ENCODE data around the gene C12orf56.
"Not testable (repeated sequence)": the region's sequence is repeated elsewhere in the genome, so short reads cannot be mapped to it uniquely, and the experiment has no call there.

The C12orf56 gene

GRCh38 chr12:64296301-64296700 is 94.3 kb downstream of the C12orf56 start:
- no peak for DNase-seq

- no peak for DNase-seq
Measured at GRCh38 chr12:64293654-64294364, 96.7 kb downstream of the C12orf56 start.

DNA sequence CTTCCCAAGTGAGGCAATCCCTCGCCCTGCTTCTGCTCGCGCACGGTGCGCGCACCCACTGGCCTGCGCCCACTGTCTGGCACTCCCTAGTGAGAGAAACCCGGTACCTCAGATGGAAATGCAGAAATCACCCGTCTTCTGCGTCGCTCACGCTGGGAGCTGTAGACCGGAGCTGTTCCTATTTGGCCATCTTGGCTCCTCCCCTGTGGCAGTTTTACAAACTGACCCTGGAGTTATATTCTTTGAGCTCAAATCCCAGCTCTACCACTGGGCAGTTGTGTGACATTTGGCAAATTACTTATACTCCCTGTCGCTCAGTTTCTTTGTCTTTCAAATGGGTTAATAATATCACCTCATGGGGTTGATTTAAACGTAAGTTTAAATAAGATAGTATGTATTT is 97.4 kb downstream of the C12orf56 start:
- DNase-seq: not testable (repeated sequence)

- DNase-seq: no peak
Measured at GRCh38 chr12:64286521-64286920, 104.0 kb downstream of the C12orf56 start.

DNA sequence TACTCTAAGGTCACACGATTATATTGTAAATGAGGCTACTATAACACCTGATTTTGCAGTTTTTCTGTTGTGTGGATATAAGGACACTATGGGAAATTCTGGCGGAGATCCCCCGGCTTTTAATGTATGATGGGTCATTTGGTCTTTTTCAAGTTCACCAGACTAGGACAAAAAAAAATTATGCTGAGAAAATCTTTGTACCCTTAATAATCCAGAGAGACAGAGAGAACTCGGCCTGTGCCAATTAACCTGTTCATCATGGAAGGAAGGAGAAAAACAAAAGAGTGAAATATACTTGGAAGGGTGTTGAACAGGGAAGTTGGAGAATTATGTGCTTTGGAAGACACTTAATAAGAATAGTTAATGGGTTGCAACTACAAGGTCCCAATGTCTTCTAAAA is 106.3 kb downstream of the C12orf56 start:
- DNase-seq: no peak

DNA sequence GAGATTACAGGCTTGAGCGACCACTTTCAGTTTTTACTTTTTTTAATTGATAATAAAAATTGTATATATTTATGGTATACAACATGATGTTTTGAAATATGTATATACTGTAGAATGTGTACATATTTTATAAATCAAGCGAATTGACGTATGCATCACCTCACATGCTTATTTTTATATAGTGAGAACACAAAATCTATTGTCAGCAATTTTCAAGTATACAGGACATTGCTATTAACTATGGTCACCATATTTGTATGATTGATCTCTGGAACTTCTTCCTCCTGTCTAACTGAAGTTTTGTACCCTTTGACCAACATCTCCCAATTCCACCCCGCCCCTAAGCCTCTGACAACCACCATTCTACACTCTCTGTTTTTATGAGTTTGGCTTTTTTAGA is 112.1 kb downstream of the C12orf56 start:
- DNase-seq: no peak

DNA sequence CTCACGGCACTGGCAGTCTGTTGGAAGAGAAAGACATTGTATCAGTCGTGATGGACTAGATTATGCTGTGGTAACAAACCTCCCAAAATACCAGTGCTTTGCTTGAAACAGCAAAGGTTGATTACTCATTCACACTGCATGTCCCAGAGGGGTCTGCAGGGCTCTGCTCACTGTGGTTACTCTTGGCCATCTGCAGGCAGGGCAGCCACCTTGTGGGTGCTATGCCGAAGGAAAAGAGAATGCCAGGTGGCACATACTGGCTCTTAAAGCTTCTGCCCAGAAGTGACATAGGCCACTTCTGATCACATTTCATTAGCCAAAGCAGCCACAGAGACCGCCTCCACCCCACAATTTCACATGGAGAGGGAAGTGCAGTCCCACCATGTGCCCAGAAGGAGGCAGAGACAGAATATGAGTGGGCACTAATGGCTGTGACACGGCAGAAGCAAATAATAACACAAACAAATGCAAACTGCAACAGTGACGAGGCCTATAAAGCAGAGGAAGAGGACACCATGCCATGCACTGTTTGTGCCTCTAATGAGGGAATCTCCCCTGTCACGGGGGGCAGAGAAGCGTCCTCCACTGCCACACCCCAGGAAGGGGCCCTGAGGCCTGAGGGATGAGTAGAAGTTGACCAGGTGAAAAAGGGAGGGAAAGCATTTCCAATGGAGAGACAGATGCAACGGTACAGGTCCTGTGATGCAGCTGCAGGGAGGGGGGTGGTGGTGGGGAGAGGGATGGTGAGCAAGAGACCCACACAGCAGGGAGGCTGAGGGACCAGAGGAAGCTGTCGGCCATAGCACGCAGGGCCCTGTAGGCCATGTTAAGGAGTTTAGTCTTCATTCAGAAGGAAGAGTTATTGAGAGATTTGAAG is 116.8 kb downstream of the C12orf56 start:
- DNase-seq: no peak

DNA sequence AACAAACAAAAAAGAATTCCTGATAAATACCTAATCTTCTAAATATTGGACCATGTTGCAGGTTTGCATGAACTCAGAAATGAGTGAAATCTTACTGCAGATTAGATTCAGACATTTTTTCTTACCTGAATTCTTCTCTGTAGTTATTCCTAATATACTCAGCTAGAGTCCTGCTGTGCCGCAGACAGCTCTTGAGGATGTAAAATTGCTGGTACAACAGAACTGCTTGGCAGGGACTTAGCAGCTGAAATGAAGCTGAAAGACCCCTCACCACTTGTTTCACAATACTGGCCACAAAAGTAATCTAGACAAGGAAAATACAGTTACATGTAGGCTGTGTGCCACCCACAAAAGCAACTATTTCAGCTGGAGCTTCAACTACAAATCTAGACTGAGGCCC is 120.1 kb downstream of the C12orf56 start:
- DNase-seq: no peak

- DNase-seq: peak; percentile 73
Measured at GRCh38 chr12:64269161-64269560, 121.4 kb downstream of the C12orf56 start.

DNA sequence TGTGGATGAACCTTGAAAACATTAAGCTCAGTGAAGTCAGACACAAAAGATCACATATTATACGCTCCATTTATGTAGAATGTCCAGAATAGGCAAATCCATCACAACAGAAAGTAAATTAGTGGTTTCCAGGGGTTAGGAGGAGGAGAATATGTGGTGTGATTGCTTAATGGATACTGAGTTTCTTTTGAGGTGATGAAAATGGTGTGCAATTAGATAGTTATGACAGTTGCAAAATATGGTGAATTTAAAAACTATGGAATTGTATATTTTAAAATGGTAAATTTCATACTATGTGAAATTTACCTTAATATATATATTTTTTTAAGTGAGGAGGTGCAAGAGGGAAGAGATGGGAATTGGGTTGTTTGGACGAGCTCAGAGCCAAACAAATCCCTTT is 122.1 kb downstream of the C12orf56 start:
- DNase-seq: no peak

DNA sequence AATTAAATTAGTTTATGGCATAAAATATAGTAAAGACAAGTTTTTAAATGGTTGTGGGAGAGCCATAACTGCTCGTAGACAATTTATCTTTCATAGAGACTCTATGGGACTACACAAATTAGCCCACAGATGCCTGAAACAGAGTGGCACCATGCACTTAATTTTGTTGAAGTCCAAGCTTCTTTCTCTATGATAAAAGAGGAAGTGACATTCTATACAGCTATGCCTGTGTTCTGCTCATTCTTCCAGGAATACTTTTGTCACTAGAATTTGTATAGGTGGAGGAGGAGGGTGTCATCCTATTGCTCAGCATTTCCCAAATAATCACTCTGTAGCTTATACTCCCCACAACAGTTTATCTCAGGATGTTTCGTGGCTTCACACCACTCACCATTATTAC is 124.7 kb downstream of the C12orf56 start:
- DNase-seq: no peak

- DNase-seq: no peak
Measured at GRCh38 chr12:64261813-64262212, 128.7 kb downstream of the C12orf56 start.

GRCh38 chr12:64258576-64258975 is 132.0 kb downstream of the C12orf56 start:
- DNase-seq: peak; percentile 30

DNA sequence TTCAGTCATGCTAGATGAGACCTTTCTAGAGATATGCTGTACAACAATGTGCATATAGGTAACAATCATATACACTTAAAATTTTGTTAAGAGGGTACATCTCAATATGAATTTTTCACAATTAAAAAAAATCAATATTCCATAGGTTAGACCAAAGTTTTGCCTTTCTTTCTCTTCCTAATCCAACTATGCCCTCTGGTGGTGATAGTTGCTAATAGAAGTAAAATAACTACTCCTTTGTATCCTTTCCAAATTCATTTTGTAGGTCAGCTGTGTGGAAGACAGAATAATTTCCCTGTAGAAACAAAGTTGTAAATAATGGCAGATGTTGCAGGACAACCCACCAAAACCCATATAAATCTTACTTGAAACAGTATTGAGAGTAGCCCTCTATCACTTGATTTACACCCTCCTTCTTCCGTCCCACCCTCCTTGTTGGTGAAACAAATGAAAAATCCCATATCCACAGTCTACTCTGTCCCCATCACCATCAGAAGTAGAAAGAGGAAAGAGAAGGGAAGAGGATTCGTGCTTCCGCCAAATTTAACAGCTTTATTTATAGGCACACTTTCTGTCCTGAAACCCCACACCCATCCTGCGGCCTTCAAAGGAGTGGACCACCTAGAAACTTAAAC is 134.3 kb downstream of the C12orf56 start:
- DNase-seq: peak; percentile 92

- no peak for DNase-seq
Measured at GRCh38 chr12:64255249-64255648, 135.3 kb downstream of the C12orf56 start.

DNA sequence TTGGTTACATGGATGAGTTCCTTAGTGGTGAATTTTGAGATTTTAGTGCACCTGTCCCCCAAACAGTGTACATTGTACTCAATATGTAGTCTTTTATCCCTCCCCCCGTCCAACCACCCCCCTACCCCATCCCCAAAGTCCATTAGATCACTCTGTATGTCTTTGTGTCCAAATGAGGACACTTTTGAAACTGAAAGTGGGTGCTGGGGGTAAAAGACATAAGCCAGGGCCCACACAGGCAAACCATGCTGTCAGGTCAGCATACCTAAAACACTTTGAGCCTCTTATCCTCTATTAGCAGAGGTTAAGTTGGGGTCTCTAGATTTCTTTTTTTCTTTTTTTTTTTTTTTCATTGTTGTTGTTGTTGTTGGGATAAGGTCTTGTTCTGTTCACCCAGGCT is 137.2 kb downstream of the C12orf56 start:
- DNase-seq: no peak

DNA sequence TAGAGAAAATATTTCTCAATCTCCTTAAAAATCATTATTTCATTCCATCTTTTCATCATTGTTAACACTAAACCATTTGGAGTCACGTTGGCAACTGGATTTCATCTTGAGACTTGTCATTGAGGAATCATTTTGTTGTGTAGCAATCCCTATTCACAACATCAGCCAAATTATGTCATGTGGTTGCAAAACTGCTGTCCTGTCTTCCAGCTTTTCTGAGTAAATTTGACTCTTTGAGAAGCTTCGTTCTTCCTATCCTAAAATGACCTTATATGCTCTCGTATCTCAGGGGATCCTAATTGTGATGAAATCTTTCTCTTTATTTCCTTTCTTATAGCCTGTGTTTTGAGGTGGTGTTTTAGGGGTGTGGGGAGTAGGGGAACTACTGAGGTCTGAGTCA is 137.9 kb downstream of the C12orf56 start:
- DNase-seq: no peak

DNA sequence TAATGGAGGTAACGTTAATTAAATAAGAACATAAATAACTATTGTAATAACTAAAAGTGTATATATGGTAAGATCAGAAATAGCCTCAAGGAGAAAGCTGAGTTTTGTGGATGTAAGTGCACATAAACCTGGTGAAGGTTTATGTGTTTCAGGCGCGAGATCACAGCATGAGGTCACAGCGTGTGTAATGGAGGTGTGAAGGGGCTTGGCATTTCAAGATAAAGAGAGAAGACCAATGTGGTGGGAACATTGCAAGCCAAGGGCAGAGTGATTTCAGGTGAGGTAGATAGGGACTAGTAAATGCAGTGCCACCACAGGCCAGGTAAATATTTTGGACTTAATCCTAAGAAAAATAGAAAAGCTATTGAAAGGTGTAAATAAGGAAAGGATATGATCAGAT is 146.7 kb downstream of the C12orf56 start:
- DNase-seq: no peak

GRCh38 chr12:64240781-64241180 is 149.8 kb downstream of the C12orf56 start:
- DNase-seq: no peak

DNA sequence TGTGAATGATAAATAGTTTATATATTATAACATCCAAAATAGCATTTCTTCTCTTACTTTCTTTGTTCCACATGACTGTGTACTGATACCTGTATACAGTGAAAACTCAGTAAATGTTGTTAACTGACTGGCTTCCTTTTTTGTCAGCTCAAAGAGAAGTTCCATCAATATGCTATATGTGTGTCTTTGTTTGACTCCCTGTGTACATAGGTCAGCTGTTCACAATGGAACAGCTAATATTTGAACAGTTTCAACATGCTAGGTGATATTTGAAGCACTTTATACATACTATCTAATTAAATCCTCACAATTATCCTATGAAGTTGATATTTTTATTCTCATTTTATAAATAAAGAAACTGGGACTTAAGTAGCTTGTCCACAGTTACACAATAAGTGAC is 153.2 kb downstream of the C12orf56 start:
- peak; percentile 41 for DNase-seq

DNA sequence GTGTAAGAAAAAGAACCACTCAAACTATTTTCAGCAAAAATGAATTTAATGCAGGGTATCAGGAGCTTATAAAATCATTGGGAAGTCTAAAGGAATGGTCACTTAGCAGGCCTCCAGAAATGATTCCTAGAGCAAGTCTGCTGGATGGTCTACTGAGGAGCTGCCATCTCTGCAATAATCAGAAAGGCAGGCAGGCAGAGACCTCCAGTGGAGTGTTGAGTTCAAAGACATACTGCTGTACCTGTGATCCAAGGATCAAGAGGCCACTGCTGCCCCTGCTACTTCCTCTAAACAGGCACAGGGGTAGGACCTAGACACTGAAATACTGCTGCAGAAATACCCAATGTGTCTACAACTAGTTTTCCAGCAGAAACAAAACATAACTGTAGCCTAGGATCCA is 154.0 kb downstream of the C12orf56 start:
- DNase-seq: no peak

DNA sequence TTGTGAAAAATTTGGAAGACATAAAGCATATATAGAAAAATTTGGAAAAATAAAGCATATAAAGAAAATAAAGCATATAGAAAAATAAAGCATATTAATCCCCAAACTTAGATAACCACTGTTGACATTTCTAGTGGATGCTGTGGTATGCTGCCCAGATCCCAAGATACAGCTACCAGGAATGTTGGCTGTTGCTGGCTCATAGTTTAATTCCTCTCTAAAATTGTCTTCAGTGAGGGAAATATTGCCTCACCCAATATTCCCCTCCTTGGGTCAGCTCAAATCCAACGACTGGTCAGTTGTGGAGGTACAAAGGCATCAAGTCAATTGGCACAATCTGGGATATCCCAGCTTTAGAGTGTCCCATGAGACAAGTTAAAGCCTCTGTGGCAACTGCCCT is 158.4 kb downstream of the C12orf56 start:
- no peak for DNase-seq

DNA sequence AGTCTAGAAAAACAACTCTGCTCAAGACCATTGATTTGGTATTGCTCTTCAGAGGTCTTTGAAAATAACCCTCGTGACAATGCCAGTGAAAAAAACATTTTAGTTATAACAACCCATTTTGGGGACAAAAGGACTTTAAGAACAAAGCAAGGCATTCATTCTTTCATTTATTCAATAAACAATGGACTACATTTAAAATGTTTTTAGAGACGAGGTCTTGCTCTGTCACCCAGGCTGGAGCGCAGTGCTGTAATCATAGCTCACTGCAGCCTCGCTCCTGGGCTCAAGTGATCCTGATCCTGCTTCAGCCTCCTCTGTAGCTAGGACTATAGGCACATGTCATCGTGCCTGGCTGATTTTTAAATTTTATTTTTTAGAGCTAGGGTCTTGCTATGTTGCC is 160.8 kb downstream of the C12orf56 start:
- DNase-seq: no peak

- DNase-seq: no peak
Measured at GRCh38 chr12:64229240-64229639, 161.3 kb downstream of the C12orf56 start.
